HG03045 (cell line): ENCODE results near the gene PDE3B.
"Not testable (repeated sequence)": the region's sequence is repeated elsewhere in the genome, so short reads cannot be mapped to it uniquely, and the experiment has no call there.

ENCODE experiments used
- ATAC-seq: cut with Tn5 transposase; IDR thresholded peaks from one replicate; pipeline ENCODE4 v1.9.1; 2021; ENCODE audit warnings: mild to moderate bottlenecking, moderate library complexity; ENCODE audit not compliant: unreplicated experiment

PDE3B gene

GRCh38 chr11:14673824-14674405, 30.3 kb downstream of the PDE3B start:
- ATAC-seq: no peak

- no peak for ATAC-seq
Observed at GRCh38 chr11:14676068-14676467, 32.5 kb downstream of the PDE3B start.

GRCh38 chr11:14677146-14677545, 33.5 kb downstream of the PDE3B start:
- no peak for ATAC-seq

- no peak for ATAC-seq
Observed at GRCh38 chr11:14678350-14678749, 34.7 kb downstream of the PDE3B start.

- no peak for ATAC-seq
Observed at GRCh38 chr11:14679662-14680061, 36.1 kb downstream of the PDE3B start.

- ATAC-seq: not testable (repeated sequence)
Observed at GRCh38 chr11:14684234-14684915, 40.8 kb downstream of the PDE3B start.

- ATAC-seq: no peak
Observed at GRCh38 chr11:14687456-14687855, 43.9 kb downstream of the PDE3B start.

- no peak for ATAC-seq
Observed at GRCh38 chr11:14687943-14688627, 44.5 kb downstream of the PDE3B start.

- not testable (repeated sequence) for ATAC-seq
Observed at GRCh38 chr11:14695656-14696055, 52.1 kb downstream of the PDE3B start.

- no peak for ATAC-seq
Observed at GRCh38 chr11:14698771-14699170, 55.2 kb downstream of the PDE3B start.

- no peak for ATAC-seq
Observed at GRCh38 chr11:14700593-14700992, 57.0 kb downstream of the PDE3B start.

GRCh38 chr11:14702760-14703159, 59.2 kb downstream of the PDE3B start:
- no peak for ATAC-seq

- no peak for ATAC-seq
Observed at GRCh38 chr11:14703731-14704130, 60.1 kb downstream of the PDE3B start.

- no peak for ATAC-seq
Observed at GRCh38 chr11:14705067-14705466, 61.5 kb downstream of the PDE3B start.

GRCh38 chr11:14713496-14714244, 70.1 kb downstream of the PDE3B start:
- ATAC-seq: no peak

- not testable (repeated sequence) for ATAC-seq
Observed at GRCh38 chr11:14715669-14716068, 72.1 kb downstream of the PDE3B start.

GRCh38 chr11:14722496-14722895, 78.9 kb downstream of the PDE3B start:
- ATAC-seq: no peak

GRCh38 chr11:14725150-14725549, 81.5 kb downstream of the PDE3B start:
- ATAC-seq: no peak

GRCh38 chr11:14727215-14727614, 83.6 kb downstream of the PDE3B start:
- no peak for ATAC-seq

- ATAC-seq: no peak
Observed at GRCh38 chr11:14727746-14728145, 84.1 kb downstream of the PDE3B start.

- not testable (repeated sequence) for ATAC-seq
Observed at GRCh38 chr11:14740539-14740938, 96.9 kb downstream of the PDE3B start.
